K562 (cell line): ENCODE data around the gene KLHL22. TPM values are rescaled to one million over a fixed set of nuclear protein-coding genes. Genes with fewer than 3 reads are reported as not detected.

Experiments used
- BRF2 ChIP-seq: IDR thresholded peaks from 3 replicates; pipeline ENCODE4 v1.6.1; 2011; ENCODE audit warnings: borderline replicate concordance, mild to moderate bottlenecking; ENCODE audit not compliant: insufficient read length, insufficient read depth
- EHMT2 ChIP-seq: fragments of 450-650 bp; IDR thresholded peaks from 2 replicates; pipeline ENCODE4 v1.6.1; 2018; ENCODE audit warnings: antibody characterized with exemption
- KDM1A ChIP-seq, 2 experiments: fragments of 450-650 bp; IDR thresholded peaks; 2 replicates each; pipeline ENCODE4 v1.6.1; 2016; ENCODE audit warnings: mild to moderate bottlenecking in 2 of 2
- KLF1 ChIP-seq: fragments of 450-650 bp; IDR thresholded peaks from 2 replicates; pipeline ENCODE4 v1.6.1; 2016; ENCODE audit warnings: missing genetic modification characterization, missing compliant biosample characterization
- MCM2 ChIP-seq: fragments of 450-650 bp; IDR thresholded peaks from 2 replicates; pipeline ENCODE4 v1.6.1; 2017; ENCODE audit warnings: low read depth, mild to moderate bottlenecking
- MCM5 ChIP-seq: fragments of 450-650 bp; IDR thresholded peaks from 2 replicates; pipeline ENCODE4 v1.6.1; 2016; ENCODE audit warnings: low read depth
- MTA1 ChIP-seq: fragments of 450-650 bp; IDR thresholded peaks from 2 replicates; pipeline ENCODE4 v1.6.1; 2017; ENCODE audit warnings: borderline replicate concordance
- SMAD2 ChIP-seq: fragments of 150-350 bp; IDR thresholded peaks from 2 replicates; pipeline ENCODE4 v1.6.1; 2014; ENCODE audit warnings: low read depth, mild to moderate bottlenecking, low read length
- SMARCA4 ChIP-seq: fragments of 450-650 bp; IDR thresholded peaks from 2 replicates; pipeline ENCODE4 v1.6.1; 2016
- ZKSCAN1 ChIP-seq: fragments of 150-350 bp; IDR thresholded peaks from 2 replicates; pipeline ENCODE4 v1.6.1; 2016; ENCODE audit warnings: low read depth, low read length
- ZNF121 ChIP-seq: sonication (generic); formaldehyde crosslinking; conservative IDR thresholded peaks from 2 replicates; pipeline ENCODE4 v1.8.0; 2022; ENCODE audit warnings: missing genetic modification reagents
- ZNF277 ChIP-seq: fragments of 250-450 bp; sonication (Bioruptor Pico); IDR thresholded peaks from 2 replicates; pipeline ENCODE4 v1.8.0; 2022; ENCODE audit warnings: inconsistent platforms, mild to moderate bottlenecking, moderate library complexity, borderline replicate concordance
- polyA plus RNA-seq, 8 experiments: library from polyadenylated mRNA; depleted of rRNA in 4 of 8; stranded (reverse) in 5 of 8; unstranded in 3 of 8; fragments of >200 nt; fragmentation: Nextera tagmentation in 2 of 8; fragmentation: Illumina TruSeq in 1 of 8; extraction: Ambion mirVana in 2 of 8; extraction: Trizol in 1 of 8; gene quantifications; 2 replicates each; pipeline versions ENCODE4 v1.2.1 to v1.2.3, GENCODE V29; 2011 to 2014; ENCODE audit warnings: inconsistent platforms in 1 of 8, missing spikeins in 1 of 8
- total RNA-seq, 7 experiments: library from RNA; depleted of rRNA in 6 of 7; stranded (reverse); fragments of >200 nt in 6 of 7; fragmentation: Illumina TruSeq in 2 of 7; extraction: Trizol in 2 of 7; gene quantifications; 2 replicates each; pipeline versions ENCODE4 v1.2.1 to v1.2.3, GENCODE V29; 2011 to 2021; ENCODE audit warnings: low replicate concordance in 1 of 7

Gene KLHL22
- total and polyA plus RNA-seq, 9 of the 15 experiments (the other 6 are each of a cell fraction or from before 2014, with no cell fraction given): 1.3 to 25.6 (median 15.2) TPM

- no peak for TF ChIP-seq ZKSCAN1
- TF ChIP-seq KLF1 (tag): no peak
- no peak for TF ChIP-seq MCM5
- no peak for TF ChIP-seq SMAD2
- TF ChIP-seq EHMT2: no peak
- TF ChIP-seq SMARCA4: no peak
- TF ChIP-seq BRF2: no peak
- TF ChIP-seq MTA1: no peak
- TF ChIP-seq MCM2: no peak
- no peak for TF ChIP-seq KDM1A (IDR thresholded peaks at IDR 0.05)
- no peak for TF ChIP-seq ZNF121 (CRISPR knock-in tag)
- no peak for TF ChIP-seq ZNF277 (CRISPR knock-in tag)
Observed at GRCh38 chr22:20532256-20532993, 36.8 kb upstream of the KLHL22 start (continued).
